ENCODE measurements around the gene SPIB. TPM values are rescaled to one million over a fixed set of nuclear protein-coding genes. Genes with fewer than 3 reads are reported as not detected.
"Not testable (repeated sequence)": the region's sequence is repeated elsewhere in the genome, so short reads cannot be mapped to it uniquely, and the experiment has no call there.

SPIB gene
- total RNA-seq, 1 experiment from 2014 or later: not detected

DNA sequence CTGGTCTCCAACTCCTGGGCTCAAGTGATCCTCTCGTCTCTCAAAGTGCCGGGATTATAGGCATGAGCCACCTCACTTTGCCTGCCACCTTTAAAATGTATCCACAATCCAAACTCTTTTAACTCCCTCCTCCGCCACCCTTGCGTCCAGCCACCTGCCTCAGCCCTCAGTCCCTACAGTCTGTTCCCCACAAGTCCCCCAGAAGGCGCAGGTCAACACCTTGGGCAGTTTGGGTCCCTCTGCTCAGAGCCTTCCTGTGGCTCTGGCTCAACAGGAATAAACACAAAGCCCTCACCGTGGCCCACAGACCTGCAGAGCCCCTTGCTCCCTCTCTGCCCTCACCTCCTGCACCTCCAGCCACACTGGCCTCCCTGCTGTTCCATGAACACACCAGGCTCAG, 50.1 kb downstream of the SPIB start:
- TF ChIP-seq, protein P1, sequence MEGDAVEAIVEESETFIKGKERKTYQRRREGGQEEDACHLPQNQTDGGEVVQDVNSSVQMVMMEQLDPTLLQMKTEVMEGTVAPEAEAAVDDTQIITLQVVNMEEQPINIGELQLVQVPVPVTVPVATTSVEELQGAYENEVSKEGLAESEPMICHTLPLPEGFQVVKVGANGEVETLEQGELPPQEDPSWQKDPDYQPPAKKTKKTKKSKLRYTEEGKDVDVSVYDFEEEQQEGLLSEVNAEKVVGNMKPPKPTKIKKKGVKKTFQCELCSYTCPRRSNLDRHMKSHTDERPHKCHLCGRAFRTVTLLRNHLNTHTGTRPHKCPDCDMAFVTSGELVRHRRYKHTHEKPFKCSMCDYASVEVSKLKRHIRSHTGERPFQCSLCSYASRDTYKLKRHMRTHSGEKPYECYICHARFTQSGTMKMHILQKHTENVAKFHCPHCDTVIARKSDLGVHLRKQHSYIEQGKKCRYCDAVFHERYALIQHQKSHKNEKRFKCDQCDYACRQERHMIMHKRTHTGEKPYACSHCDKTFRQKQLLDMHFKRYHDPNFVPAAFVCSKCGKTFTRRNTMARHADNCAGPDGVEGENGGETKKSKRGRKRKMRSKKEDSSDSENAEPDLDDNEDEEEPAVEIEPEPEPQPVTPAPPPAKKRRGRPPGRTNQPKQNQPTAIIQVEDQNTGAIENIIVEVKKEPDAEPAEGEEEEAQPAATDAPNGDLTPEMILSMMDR (IDR thresholded peaks at IDR 0.05; ENCODE audit: unreplicated experiment): no peak
- POLR2A ChIA-PET: no interaction called here
- Mint-ChIP-seq H3K36me3 (ENCODE audit: insufficient read depth, unreplicated experiment) (no peaks in the 10 kb centered on the region), H3K27ac (ENCODE audit: low read depth, unreplicated experiment) (peak overlapping the region; percentile 10), H3K4me1 (ENCODE audit: insufficient read depth, unreplicated experiment) (no peaks in the 10 kb centered on the region), H3K27me3 (ENCODE audit: insufficient read depth, unreplicated experiment) (no peaks in the 10 kb centered on the region), H3K4me3 (ENCODE audit: unreplicated experiment) (no peak overlapping the region), H3K9me3 (ENCODE audit: unreplicated experiment) (no peaks in the 10 kb centered on the region)
- intact Hi-C loops (cut with micrococcal nuclease): no loop called here
- no peak for DNase-seq (ENCODE audit: unreplicated experiment)
- CTCF ChIA-PET: no interaction called here
- BruUV-seq (replicated peaks): no TSS peak

DNA sequence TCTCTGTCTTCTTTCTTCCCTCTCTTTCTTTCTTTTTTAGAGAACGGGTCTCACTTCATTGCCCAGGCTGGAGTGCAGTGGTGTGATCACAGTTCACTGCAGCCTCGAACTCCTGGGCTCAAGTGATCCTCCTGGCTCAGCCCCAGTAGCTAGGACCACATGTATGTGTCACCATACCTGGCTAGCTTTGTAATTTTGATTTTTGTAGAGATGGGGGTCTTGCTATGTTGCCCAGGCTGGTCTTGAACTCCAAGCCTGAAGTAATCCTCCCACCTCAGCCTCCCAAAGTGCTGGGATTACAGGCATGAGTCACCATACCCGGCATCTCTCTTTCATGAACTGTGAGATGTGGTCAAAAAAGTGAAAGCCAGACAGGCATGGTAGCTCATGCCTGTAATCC, 54.6 kb downstream of the SPIB start:
- H3K4me3 Mint-ChIP-seq (ENCODE audit: unreplicated experiment); intact Hi-C loops (cut with micrococcal nuclease); H3K9me3 Mint-ChIP-seq (ENCODE audit: unreplicated experiment); BruUV-seq (replicated peaks); DNase-seq (ENCODE audit: unreplicated experiment); H3K27me3 Mint-ChIP-seq (ENCODE audit: insufficient read depth, unreplicated experiment); H3K27ac Mint-ChIP-seq (ENCODE audit: low read depth, unreplicated experiment): not testable (repeated sequence)
- Mint-ChIP-seq H3K36me3 (ENCODE audit: insufficient read depth, unreplicated experiment) (peaks cover 16% of the 10 kb centered on the region), H3K4me1 (ENCODE audit: insufficient read depth, unreplicated experiment) (peaks cover 13% of the 10 kb centered on the region)
- POLR2A ChIA-PET: interaction anchor here (1.5 kb wide), 1 partner anchor 89 kb away, joined by 4 read pairs; the partner anchor contains the start of gene POLD1
- CTCF ChIA-PET: interaction anchor here (0.7 kb wide), 1 partner anchor 158 kb away, joined by 4 read pairs; no protein-coding TSS in a partner anchor

DNA sequence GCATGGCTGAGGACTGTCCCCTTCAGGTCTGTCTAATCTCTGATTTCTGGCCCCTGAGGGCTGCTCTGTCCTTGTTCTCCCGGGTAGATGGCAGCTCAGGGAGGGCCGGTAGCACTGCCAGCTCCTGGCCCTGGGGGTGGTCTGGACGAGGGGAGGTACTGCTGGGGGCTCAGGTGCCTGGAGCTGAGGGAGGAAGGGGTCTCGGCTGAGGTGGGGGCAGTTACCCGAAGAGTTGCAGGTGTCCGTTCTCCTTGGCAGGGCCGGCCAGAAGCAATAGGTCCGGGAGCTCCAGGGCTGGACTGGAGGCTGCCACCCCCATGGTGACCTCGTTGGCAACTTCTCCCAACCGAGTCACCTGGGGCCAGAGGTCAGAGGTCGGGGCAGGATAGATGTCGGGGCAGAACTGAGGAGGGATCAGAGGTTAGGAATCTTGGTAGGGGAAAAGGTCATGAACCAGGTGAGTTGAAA, 56.4 kb downstream of the SPIB start:
- DNase-seq (ENCODE audit: unreplicated experiment): no peak
- H3K27me3 Mint-ChIP-seq (ENCODE audit: insufficient read depth, unreplicated experiment): no peaks in the 10 kb centered on the region
- intact Hi-C loops (cut with micrococcal nuclease): no loop called here
- H3K27ac Mint-ChIP-seq (ENCODE audit: low read depth, unreplicated experiment): no peak overlapping the region
- TF ChIP-seq, protein P1 (IDR thresholded peaks at IDR 0.05; ENCODE audit: unreplicated experiment): no peak
- peaks cover 13% of the 10 kb centered on the region for H3K4me1 Mint-ChIP-seq (ENCODE audit: insufficient read depth, unreplicated experiment)
- BruUV-seq (replicated peaks): no TSS peak
- peaks cover 30% of the 10 kb centered on the region for H3K36me3 Mint-ChIP-seq (ENCODE audit: insufficient read depth, unreplicated experiment)
- H3K4me3 Mint-ChIP-seq (ENCODE audit: unreplicated experiment): peak overlapping the region; percentile 99
- no peaks in the 10 kb centered on the region for H3K9me3 Mint-ChIP-seq (ENCODE audit: unreplicated experiment)
- ChIA-PET CTCF (interaction anchor here (0.6 kb wide), 1 partner anchor 12 kb away, joined by 3 read pairs; no protein-coding TSS in a partner anchor), POLR2A (no interaction called here)

DNA sequence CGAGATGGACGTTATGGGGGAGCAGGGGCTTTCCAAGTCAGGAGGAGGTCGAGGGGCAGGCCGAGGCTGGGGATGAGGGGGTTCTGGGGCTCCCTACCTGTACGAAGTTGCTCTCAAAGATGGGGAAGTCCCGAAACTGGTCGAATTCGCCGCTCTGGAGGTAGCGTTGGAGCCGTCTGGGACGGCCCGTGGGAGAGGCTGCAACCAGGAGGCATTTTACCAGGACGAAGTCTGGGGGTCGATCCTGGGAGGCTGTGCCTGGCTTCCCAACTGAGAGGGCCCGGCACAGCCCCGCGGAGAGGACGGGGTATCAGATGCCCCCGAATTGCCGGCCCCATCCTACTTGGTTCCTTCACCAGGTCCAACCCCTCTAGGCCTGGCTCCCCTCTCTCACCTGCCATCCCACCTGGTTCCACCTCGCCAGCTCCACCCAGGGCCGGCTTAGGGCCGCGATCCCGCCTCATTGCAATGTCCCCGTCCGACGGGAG, 57.0 kb downstream of the SPIB start:
- intact Hi-C loops (cut with micrococcal nuclease): loop anchor here (1.0 kb wide), 2 partner anchors 36 to 91 kb away; partner anchors contain the start of genes JOSD2 and POLD1
- peaks cover 34% of the 10 kb centered on the region for H3K36me3 Mint-ChIP-seq (ENCODE audit: insufficient read depth, unreplicated experiment)
- no peaks in the 10 kb centered on the region for H3K27me3 Mint-ChIP-seq (ENCODE audit: insufficient read depth, unreplicated experiment)
- TF ChIP-seq, protein P1 (IDR thresholded peaks at IDR 0.05; ENCODE audit: unreplicated experiment): no peak
- H3K9me3 Mint-ChIP-seq (ENCODE audit: unreplicated experiment): no peaks in the 10 kb centered on the region
- H3K4me3 Mint-ChIP-seq (ENCODE audit: unreplicated experiment): peak overlapping the region; percentile 99
- no peak overlapping the region for H3K27ac Mint-ChIP-seq (ENCODE audit: low read depth, unreplicated experiment)
- no peak for DNase-seq (ENCODE audit: unreplicated experiment)
- CTCF ChIA-PET: no interaction called here
- POLR2A ChIA-PET: interaction anchor here (1.5 kb wide), 1 partner anchor 92 kb away, joined by 6 read pairs; the partner anchor contains the start of gene POLD1
- peaks cover 13% of the 10 kb centered on the region for H3K4me1 Mint-ChIP-seq (ENCODE audit: insufficient read depth, unreplicated experiment)
- BruUV-seq (replicated peaks): no TSS peak
